ENCODE results near the gene UNC45A.

UNC45A gene

DNA sequence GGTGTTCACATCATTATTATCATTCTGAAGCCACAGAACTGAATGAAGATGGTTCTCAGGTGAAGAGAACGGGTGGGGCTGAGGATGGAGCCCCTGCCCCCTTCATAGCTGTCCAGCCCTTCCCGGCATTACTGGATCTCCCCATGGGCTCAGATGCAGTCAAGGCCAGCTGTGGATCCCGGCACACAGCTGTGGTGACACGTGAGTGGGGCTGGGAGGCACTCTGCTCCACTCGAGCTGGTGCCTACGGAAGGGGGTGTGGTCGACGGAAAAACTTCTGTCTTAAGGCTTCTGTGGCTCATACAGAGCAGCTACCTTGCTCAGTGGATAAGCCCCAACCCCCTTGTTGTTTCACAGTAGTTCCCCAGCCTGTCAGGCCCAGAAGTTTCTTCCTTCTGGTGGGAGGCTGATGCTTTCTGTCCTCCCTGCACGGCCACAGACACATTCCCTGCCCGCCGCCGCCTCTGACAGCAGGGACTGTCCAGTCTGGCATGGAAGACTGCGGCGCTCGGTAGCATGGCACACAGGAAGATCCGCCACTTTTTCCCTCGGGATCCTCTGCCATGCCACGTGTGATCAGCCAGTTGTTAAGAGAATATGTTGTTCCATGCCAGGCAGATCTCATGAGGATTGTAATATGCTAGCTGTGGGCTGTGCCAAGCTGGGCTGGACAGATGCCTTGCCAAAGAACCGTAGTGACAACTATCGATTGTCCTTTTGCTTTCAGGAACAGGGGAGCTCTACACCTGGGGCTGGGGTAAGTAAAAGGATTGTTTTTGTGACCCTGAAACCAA lies 25.4 kb downstream of the UNC45A start:
- no peaks in the 10 kb centered on the region for H3K9me3 ChIP-seq (ENCODE audit: severe bottlenecking)
- H3K27me3 ChIP-seq (ENCODE audit: insufficient read depth, low read depth, severe bottlenecking), result no peaks in the 10 kb centered on the region
- DNase-seq, result no peak
- no peak overlapping the region for H3K27ac ChIP-seq
- no peak for TF ChIP-seq CTCF (IDR thresholded peaks at IDR 0.05; ENCODE audit: low read depth, low read length)
- H3K36me3 ChIP-seq, result peaks cover 64% of the 10 kb centered on the region
- H3K4me3 ChIP-seq (ENCODE audit: low read depth, low read length), result no peak overlapping the region

DNA sequence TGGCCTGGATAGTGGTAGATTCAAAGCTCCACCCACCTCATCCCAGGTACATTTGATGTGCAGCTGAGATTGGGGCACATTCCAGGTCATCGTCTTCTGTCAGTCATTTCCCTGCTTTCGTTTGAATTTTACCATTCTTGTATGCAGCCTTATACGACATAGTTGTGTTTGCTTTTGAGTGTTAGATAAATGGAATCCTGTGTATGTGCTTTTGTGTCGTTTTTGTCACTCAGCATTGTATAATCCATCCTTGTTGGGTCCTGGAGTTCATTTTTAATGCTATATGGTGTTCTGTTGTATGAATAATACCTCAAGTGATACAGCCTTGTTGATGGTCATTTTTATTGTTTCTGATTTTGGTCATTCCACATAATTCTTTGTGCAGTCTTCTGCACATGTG lies 26.9 kb downstream of the UNC45A start:
- no peak for DNase-seq
- Histone ChIP-seq H3K27me3 (ENCODE audit: insufficient read depth, low read depth, severe bottlenecking) (no peaks in the 10 kb centered on the region), H3K27ac (no peak overlapping the region), H3K4me3 (ENCODE audit: low read depth, low read length) (no peak overlapping the region), H3K9me3 (ENCODE audit: severe bottlenecking) (no peaks in the 10 kb centered on the region), H3K36me3 (peaks cover 78% of the 10 kb centered on the region)
- TF ChIP-seq CTCF (IDR thresholded peaks at IDR 0.05; ENCODE audit: low read depth, low read length), result no peak

DNA sequence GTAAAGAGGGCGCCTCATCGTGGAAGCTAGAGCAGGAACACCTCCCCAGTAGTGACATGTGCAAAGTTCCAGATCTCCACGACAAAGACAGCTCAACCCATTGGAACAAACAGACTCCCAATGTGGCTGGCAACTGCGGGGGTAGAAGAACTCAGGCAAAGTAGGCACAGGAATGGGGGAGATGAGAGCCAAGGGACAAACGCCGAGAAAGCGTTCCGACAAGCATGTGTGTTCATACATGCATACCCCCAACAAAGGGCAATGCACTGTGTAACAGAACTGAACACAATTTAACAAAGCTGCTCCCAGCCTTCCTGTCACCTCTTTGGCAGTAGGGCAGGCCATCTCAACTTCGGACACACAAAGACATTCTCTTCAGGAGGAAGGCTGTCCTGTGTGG lies 31.2 kb downstream of the UNC45A start:
- H3K27me3 ChIP-seq (ENCODE audit: insufficient read depth, low read depth, severe bottlenecking), result no peaks in the 10 kb centered on the region
- no peak overlapping the region for H3K4me3 ChIP-seq (ENCODE audit: low read depth, low read length)
- no peak for DNase-seq
- H3K27ac ChIP-seq, result no peak overlapping the region
- no peak for TF ChIP-seq CTCF (IDR thresholded peaks at IDR 0.05; ENCODE audit: low read depth, low read length)
- H3K36me3 ChIP-seq, result peaks cover 91% of the 10 kb centered on the region
- H3K9me3 ChIP-seq (ENCODE audit: severe bottlenecking), result no peaks in the 10 kb centered on the region

- Histone ChIP-seq H3K27me3 (ENCODE audit: insufficient read depth, low read depth, severe bottlenecking) (no peaks in the 10 kb centered on the region), H3K36me3 (peaks cover 86% of the 10 kb centered on the region), H3K4me3 (ENCODE audit: low read depth, low read length) (no peak overlapping the region), H3K9me3 (ENCODE audit: severe bottlenecking) (no peaks in the 10 kb centered on the region), H3K27ac (no peak overlapping the region)
- DNase-seq, result no peak
- no peak for TF ChIP-seq CTCF (IDR thresholded peaks at IDR 0.05; ENCODE audit: low read depth, low read length)
Measured at GRCh38 chr15:90967206-90967605, 32.1 kb downstream of the UNC45A start.

DNA sequence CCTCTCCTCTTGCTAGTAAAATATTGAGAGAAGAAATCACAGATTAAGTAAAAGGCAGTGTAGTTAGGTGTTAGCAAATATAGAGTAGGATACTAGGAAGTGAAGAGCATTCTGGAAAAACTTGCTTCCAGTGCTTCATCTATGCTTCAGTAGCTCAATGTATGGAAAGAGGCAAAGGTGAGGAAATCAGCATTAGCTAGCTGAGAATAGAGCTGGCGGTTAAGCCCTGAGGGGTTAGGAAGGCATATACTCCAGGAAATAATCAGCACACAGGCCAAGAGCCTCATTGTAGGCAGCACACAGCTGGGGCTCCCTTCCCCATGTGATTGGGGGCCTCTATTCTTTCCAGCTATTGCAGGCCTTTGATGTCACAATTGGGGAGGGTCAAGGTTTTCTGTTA lies 33.3 kb downstream of the UNC45A start:
- DNase-seq, result no peak
- Histone ChIP-seq H3K27me3 (ENCODE audit: insufficient read depth, low read depth, severe bottlenecking) (no peaks in the 10 kb centered on the region), H3K4me3 (ENCODE audit: low read depth, low read length) (no peak overlapping the region), H3K27ac (no peak overlapping the region), H3K9me3 (ENCODE audit: severe bottlenecking) (no peaks in the 10 kb centered on the region), H3K36me3 (peaks cover 86% of the 10 kb centered on the region)
- TF ChIP-seq CTCF (IDR thresholded peaks at IDR 0.05; ENCODE audit: low read depth, low read length), result no peak

DNA sequence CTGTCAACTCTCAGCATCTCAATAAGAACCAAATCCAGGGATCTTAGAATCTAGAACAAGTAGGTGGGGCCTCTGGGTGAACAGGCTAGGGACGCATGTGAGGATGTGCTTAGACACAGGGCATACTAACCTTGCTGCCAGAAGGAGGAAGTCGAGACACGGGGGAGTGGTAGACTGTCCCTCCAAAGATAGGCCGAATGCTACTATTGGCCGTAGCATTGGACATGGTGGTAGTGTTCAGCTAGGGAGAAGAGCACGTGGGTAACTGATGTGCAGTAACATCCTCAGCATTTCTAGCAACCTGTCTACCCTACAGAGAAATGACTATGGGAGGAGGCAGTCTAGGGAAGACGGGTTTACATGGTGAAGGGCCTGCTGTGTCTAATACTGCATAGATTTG lies 35.2 kb downstream of the UNC45A start:
- TF ChIP-seq CTCF (IDR thresholded peaks at IDR 0.05; ENCODE audit: low read depth, low read length), result no peak
- Histone ChIP-seq H3K4me3 (ENCODE audit: low read depth, low read length) (no peak overlapping the region), H3K27me3 (ENCODE audit: insufficient read depth, low read depth, severe bottlenecking) (no peaks in the 10 kb centered on the region), H3K27ac (no peak overlapping the region), H3K9me3 (ENCODE audit: severe bottlenecking) (no peaks in the 10 kb centered on the region), H3K36me3 (peaks cover 90% of the 10 kb centered on the region)
- DNase-seq, result no peak
